H1 (cell line): ENCODE measurements around the gene PCDHB3. TPM values are rescaled to one million over a fixed set of nuclear protein-coding genes. Genes with fewer than 3 reads are reported as not detected.

ENCODE experiments used
- ASH2L ChIP-seq: fragments of 200-600, 300-600 bp; sonication (generic); IDR thresholded peaks from one replicate; pipeline ENCODE4 v1.7.1; 2017; ENCODE audit warnings: low read length
- CREB1 ChIP-seq: IDR thresholded peaks from 2 replicates; pipeline ENCODE4 v1.6.1; 2012; ENCODE audit warnings: inconsistent platforms
- CTBP2 ChIP-seq: IDR thresholded peaks from 2 replicates; pipeline ENCODE4 v1.7.0; 2011; ENCODE audit warnings: borderline replicate concordance, mild to moderate bottlenecking, moderate library complexity, mixed read lengths, low read length; ENCODE audit not compliant: insufficient read depth, insufficient read length
- POLR2A ChIP-seq, 2 experiments: IDR thresholded peaks; 1 replicate in 1 of 2; 2 replicates in 1 of 2; pipeline ENCODE4 v1.6.1; 2011; ENCODE audit warnings: low read depth in 2 of 2, low read length in 2 of 2, mild to moderate bottlenecking in 2 of 2; ENCODE audit errors: control extremely low read depth in 1 of 2
- POLR2AphosphoS5 ChIP-seq: IDR thresholded peaks from 2 replicates; pipeline ENCODE4 v1.6.1; 2011; ENCODE audit warnings: low read depth, low read length
- RBBP5 ChIP-seq: IDR thresholded peaks from 2 replicates; pipeline ENCODE4 v1.7.1; 2012; ENCODE audit warnings: low read depth, mild to moderate bottlenecking, inconsistent platforms, low read length, moderate library complexity, borderline replicate concordance
- SIN3A ChIP-seq, 2 experiments: IDR thresholded peaks in 1 of 2; conservative IDR thresholded peaks in 1 of 2; 2 replicates each; pipeline ENCODE4 v1.6.1; 2011 to 2012; ENCODE audit warnings: low read length in 2 of 2, improper control_type of control experiment in 1 of 2, low read depth in 1 of 2, mild to moderate bottlenecking in 1 of 2
- SIX5 ChIP-seq: IDR thresholded peaks from 2 replicates; pipeline ENCODE4 v1.6.1; 2011; ENCODE audit warnings: mild to moderate bottlenecking, low read depth, low read length
- TAF1 ChIP-seq: IDR thresholded peaks from 2 replicates; pipeline ENCODE4 v1.6.1; 2011; ENCODE audit warnings: mild to moderate bottlenecking, low read depth, low read length
- YY1 ChIP-seq: IDR thresholded peaks from 2 replicates; pipeline ENCODE4 v1.6.1; 2011; ENCODE audit warnings: low read depth, mild to moderate bottlenecking, low read length
- polyA plus RNA-seq, 7 experiments: library from polyadenylated mRNA; depleted of rRNA in 3 of 7; stranded (reverse) in 5 of 7; unstranded in 2 of 7; fragments of >200 nt in 5 of 7; fragments of 200-250 nt in 2 of 7; gene quantifications; 1 replicate in 5 of 7; 2 replicates in 1 of 7; 4 replicates in 1 of 7; pipeline versions ENCODE4 v1.2.1 to v1.2.3, GENCODE V29; 2011 to 2013; ENCODE audit warnings: missing spikeins in 2 of 7, mixed read lengths in 2 of 7
- total RNA-seq: library from RNA; stranded (reverse); fragmentation: NEBNext Ultra II Directional; extraction: Animal tissue kit (Norgen Biotek cat#: 25700); gene quantifications from 2 replicates; pipeline ENCODE4 v1.2.1, GENCODE V29; 2021
- TF ChIP-seq, protein P1 (sequence below), 3 experiments: IDR thresholded peaks; 1 replicate in 2 of 3; 2 replicates in 1 of 3; pipeline versions ENCODE4 v1.5.1 to v1.6.1; 2011; ENCODE audit warnings: low read length in 3 of 3, mild to moderate bottlenecking in 3 of 3, inconsistent platforms in 2 of 3, low read depth in 1 of 3, moderate library complexity in 1 of 3; ENCODE audit not compliant: insufficient read depth in 1 of 3; ENCODE audit errors: control extremely low read depth in 1 of 3

PCDHB3 gene
- total and polyA plus RNA-seq, 2 of the 8 experiments (the other 6 are each of a cell fraction or from before 2014, with no cell fraction given) = 1.6 to 3.4 TPM

DNA sequence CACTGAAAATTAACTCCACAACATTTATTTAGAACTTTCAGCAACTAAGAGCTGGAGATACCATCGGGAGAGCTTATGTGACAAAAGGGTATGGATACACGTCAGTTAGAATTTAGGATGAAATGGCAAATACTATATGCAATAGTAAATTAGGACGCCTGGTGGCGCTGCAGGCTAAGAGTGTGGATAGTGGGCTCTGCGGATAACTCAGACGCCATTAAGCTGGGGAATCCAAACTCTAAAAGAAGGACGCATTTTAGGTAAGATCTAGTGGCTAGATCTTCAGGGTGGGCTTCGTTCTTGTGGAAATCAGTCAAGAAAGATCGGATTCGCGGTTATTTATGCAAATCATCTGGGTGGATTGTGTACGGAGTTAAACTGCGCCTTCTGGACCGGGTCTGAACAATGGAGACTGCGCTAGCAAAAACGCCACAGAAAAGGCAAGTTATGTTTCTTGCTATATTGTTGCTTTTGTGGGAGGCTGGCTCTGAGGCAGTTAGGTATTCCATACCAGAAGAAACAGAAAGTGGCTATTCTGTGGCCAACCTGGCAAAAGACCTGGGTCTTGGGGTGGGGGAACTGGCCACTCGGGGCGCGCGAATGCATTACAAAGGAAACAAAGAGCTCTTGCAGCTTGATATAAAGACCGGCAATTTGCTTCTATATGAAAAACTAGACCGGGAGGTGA is 34.9 kb downstream of the PCDHB3 start, which contains the start of gene PCDHB5 (continued):
- no peak for TF ChIP-seq SIX5
- TF ChIP-seq YY1 = peak; percentile 94
- 0 out of 2 replicates have a peak, but pooled peaks have one; percentile 7 for TF ChIP-seq CREB1
- TF ChIP-seq POLR2AphosphoS5 = 0 out of 2 replicates have a peak, but pooled peaks have one; percentile 35
- TF ChIP-seq TAF1 = peak; percentile 45; the same call in 1 of the 2 replicates
- TF ChIP-seq POLR2A (IDR thresholded peaks at IDR 0.05; ENCODE audit: control extremely low read depth in 1 of 2, low read depth in 2 of 2, low read length in 2 of 2) = peak in 1 of 2 experiments; percentile 49; a peak in 1 of 3 replicates
- TF ChIP-seq, protein P1, sequence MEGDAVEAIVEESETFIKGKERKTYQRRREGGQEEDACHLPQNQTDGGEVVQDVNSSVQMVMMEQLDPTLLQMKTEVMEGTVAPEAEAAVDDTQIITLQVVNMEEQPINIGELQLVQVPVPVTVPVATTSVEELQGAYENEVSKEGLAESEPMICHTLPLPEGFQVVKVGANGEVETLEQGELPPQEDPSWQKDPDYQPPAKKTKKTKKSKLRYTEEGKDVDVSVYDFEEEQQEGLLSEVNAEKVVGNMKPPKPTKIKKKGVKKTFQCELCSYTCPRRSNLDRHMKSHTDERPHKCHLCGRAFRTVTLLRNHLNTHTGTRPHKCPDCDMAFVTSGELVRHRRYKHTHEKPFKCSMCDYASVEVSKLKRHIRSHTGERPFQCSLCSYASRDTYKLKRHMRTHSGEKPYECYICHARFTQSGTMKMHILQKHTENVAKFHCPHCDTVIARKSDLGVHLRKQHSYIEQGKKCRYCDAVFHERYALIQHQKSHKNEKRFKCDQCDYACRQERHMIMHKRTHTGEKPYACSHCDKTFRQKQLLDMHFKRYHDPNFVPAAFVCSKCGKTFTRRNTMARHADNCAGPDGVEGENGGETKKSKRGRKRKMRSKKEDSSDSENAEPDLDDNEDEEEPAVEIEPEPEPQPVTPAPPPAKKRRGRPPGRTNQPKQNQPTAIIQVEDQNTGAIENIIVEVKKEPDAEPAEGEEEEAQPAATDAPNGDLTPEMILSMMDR (IDR thresholded peaks at IDR 0.05; ENCODE audit: control extremely low read depth in 1 of 3, insufficient read depth in 1 of 3, low read depth in 1 of 3, low read length in 3 of 3) = peak; percentile 43 to 77 (median 72)
- TF ChIP-seq ASH2L = peak; percentile 33
- TF ChIP-seq CTBP2 = no peak
- TF ChIP-seq SIN3A (conservative IDR thresholded peaks at IDR 0.05 in 1 of 2, IDR thresholded peaks at IDR 0.05 in 1 of 2; ENCODE audit: low read depth in 1 of 2, low read length in 2 of 2) = no peak
- no peak for TF ChIP-seq RBBP5
